NCI-H2196 (cell line): ENCODE data around the gene BABAM1.
A peak's percentile ranks its signal among the peaks of the same experiment; 100 is the strongest.

ENCODE experiments used
- DNase-seq: peaks from one replicate; lab custom pipeline; 2025; ENCODE audit not compliant: unreplicated experiment; lab: John Stamatoyannopoulos, UW

The BABAM1 gene

DNA sequence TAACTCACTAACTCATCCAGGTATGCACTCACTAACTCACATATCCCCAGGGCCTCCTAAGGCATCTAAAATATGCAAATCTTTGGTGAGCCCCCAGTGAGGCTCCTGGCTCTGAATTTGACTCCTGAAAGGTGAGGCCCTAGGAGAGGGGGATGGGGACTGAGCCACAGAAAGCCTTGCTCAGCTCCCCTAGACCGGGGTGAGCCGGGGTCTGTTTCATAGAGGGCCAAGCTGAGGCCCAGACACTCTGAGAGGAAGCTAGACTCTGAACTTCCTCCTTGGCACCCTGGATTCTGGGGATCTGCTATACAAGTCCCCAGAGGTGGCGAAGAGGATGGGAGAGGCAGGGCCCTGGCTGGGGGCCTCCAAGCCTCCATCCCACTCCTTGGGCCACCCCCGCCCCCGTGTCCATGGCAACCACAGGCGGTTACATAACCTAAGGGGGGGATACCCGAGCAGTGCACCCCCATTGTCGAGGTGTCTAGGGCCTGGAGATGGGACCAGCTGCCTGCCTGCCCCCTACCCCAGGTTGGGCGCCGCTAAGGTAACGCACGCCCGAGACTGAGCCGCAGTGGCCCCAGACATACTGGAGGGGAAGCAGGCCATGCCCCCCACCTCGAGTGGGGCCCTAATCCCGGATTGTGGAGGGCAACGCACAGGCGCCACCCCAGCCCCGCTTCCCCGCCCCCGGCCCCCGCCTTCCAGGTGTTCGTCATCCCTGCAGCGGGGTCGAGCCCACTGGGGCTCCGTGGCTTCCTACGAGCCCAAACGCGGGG, 35.3 kb downstream of the BABAM1 start:
- DNase-seq, result no peak

DNA sequence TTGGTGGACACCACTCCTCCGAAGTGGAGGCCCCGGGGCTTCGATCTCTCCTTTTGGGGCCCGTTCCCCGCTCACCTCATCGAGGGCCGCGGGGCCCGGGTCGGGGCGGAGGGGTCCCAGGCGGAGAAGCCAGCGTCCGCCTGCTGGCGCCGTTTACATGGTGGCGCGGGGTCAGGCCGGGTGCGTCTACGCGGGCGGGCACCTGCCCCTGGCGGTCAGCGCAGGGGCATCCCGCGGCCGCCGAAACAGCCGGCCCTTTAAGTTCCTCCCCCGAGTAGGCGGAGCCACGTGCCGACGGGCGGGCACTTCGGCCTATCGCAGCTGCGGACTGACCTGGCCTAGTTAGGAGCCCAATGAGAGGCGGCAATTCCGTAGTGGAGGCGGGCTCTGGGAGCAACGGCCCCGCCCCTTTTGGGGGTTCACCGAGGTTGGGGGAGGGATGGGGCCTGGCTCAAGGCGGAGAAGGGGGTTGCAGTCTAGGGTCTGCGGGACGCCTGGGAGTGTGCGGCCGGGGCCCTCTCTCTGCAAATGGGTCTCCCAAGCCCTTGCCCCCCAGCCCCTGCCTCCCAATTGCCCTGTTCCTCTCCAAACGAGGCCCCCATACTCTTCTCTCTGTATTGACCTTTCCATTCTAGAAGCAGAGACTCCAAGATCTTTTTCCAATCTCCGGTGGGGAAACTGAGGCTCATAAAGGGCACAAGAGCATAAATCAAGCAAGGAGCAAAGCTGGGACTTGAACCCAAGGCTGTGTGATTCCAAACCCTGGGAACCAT, 36.1 kb downstream of the BABAM1 start, which contains the start of gene ABHD8:
Gene ABHD8, minus strand, starts transcription at position 259 of the 773 bp plus-strand sequence. CDS start 1,809 bp downstream, outside the sequence.
- peak; percentile 98 for DNase-seq

GRCh38 chr19:17303940-17304267, 36.7 kb downstream of the BABAM1 start:
- DNase-seq, result peak; percentile 26

DNA sequence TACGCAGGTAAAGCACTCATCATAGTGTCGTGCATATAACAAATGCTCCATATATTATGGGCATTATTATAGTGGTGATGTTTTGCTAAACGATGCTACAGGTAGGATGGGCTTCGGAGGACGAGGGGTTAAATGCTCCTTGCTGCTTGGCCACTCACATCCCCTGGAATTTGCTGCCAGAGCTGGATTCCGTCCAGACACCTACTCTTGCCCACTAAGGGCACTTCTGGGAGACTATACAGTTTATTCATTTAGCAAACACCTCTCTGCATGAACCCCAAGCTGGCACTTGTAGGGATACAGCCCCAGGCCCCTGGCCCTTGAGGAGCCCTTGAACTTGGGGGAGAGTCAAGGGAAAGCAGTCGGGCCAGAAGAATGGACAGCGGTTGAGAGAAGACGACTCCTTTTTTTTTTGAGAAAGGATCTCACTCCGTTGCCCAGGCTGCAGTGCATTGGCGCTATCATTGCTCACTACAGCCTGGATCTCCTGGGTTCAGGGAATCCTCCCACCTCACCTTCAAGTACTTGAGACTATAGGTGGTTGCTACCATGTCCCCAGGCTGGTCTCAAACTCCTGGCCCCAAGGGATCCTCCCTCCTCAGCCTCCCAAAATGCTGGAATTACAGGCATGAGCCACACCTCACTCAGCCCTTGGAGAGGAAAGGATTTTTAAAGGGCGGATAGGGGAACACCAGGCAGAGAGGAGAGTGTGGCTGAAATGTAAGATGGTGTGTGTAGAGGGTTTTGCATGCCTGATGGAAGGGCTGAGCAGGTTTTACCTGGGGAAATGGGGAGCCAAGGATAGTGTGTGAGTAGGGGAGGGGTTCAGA, 37.4 kb downstream of the BABAM1 start:
- no peak for DNase-seq

- no peak for DNase-seq
Observed at GRCh38 chr19:17305216-17305516, 37.9 kb downstream of the BABAM1 start.

GRCh38 chr19:17305517-17306284, 38.5 kb downstream of the BABAM1 start, which contains the start of gene MRPL34:
Gene MRPL34, plus strand, starts transcription at chr19:17305872. Its CDS starts 21 bp downstream, at chr19:17305893.
- DNase-seq, result peak; percentile 99

GRCh38 chr19:17306285-17306714, 39.1 kb downstream of the BABAM1 start:
- DNase-seq, result no peak

DNA sequence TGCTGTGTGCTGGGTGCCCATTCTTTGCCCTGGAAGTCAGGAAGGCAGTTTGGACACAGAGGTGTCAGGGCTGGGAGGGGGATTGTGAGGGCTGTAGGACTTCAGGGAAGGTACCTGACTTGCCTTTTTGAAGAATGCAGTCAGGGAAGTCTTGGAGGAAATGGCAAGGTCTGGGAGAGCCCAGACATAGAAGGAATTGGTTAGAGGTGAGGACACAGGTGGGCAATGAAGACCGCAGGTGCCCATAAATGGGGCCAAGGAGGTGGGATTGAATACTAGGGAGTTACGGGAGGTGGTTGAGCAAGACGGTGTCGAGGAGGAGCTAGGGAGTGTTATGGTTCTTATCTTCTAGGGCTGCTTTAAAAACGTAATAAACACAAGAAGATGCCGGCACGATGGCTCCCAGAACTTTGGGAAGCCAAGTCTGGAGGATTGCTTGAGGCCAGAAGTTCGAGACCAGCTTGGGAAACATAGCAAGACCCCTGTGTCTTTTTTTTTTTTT, 40.7 kb downstream of the BABAM1 start:
- DNase-seq, result no peak

GRCh38 chr19:17309198-17309964, 42.1 kb downstream of the BABAM1 start, which contains the start of gene DDA1:
Gene DDA1, plus strand, starts transcription at chr19:17309563. Its CDS starts 92 bp downstream, at chr19:17309655.
- DNase-seq, result peak; percentile 99

GRCh38 chr19:17309965-17310461, 42.8 kb downstream of the BABAM1 start:
- no peak for DNase-seq

GRCh38 chr19:17311455-17312188, 44.4 kb downstream of the BABAM1 start:
- no peak for DNase-seq

DNA sequence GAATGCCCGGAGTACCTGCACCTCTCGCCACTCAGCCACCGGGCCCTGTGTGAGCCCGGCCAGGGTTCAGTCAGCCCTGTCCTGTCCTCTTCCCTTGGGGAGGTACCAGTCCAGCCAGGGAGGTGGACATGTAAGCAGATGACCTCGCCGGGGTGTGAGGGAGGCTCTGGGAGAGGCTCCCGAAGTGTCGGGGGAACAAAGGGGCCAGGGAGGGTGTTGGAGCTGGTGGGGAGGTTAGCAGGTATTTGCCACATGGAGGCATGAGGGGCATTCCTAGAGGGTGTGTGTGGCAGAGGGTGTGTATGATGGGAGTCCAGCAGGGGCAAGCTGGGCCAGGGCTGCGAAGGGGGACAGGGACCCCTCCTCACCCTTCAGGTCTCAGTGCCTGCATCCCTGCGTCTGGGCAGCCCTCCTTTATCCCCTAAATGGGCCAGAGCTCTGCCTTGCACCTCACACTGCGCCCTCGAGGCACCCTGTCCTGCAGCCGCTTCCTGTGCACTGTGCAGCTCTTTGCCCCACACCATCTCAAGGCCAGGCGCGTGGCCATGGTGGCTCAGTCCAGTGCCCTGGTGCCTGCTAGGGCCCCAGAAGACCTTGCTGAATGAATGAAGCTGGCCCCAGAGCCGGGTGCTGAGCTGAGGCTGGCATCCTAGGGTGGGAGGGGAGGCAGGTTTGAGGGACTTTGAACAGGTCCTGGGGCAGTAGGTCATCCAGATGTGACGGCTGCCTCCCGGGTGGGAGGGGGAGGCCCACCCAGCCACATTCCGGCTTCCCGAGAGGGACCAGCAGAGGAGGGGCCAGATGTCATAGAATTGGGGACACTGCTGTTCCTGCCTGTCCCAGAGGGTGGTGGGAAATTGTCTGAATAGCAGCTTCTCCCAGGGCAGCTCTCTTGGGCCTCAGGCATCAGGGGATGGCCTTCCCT, 45.2 kb downstream of the BABAM1 start:
- DNase-seq, result no peak

GRCh38 chr19:17314007-17314593, 46.9 kb downstream of the BABAM1 start:
- no peak for DNase-seq

GRCh38 chr19:17318966-17319365, 51.7 kb downstream of the BABAM1 start:
- no peak for DNase-seq

- no peak for DNase-seq
Observed at GRCh38 chr19:17319473-17320238, 52.4 kb downstream of the BABAM1 start.

DNA sequence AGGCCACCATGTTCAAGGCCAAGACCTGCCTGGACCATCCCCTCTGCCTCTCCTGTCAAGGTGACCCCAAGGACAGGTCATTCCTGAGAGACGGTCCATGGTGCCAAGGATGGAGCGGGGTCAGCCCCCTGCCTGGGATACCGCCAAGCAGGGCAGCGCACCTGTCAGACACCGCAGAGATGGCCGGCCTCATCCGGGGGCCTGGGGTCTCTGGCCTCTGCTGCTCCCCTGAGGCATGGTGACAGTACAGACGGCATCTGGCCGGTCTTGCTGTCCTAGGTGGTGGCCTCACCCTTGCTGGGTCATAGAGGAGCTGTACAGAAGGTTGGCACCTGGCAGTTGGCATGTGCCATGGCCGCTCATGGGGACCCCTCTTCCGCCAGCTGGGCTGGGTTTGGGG, 53.2 kb downstream of the BABAM1 start:
- DNase-seq, result no peak
